HepG2 (cell line): ENCODE measurements around the gene P3R3URF. TPM values are rescaled to one million over a fixed set of nuclear protein-coding genes. Genes with fewer than 3 reads are reported as not detected.

Source experiments
- ATF3 ChIP-seq: sonication (generic); formaldehyde crosslinking; IDR thresholded peaks from 2 replicates; pipeline ENCODE4 v1.4.0; 2020; ENCODE audit warnings: missing genetic modification reagents
- BHLHE40 ChIP-seq: IDR thresholded peaks from 2 replicates; pipeline ENCODE4 v1.6.1; 2011; ENCODE audit warnings: low read length, improper control_type of control experiment
- GABPA ChIP-seq, 2 experiments: IDR thresholded peaks; 2 replicates each; pipeline ENCODE4 v1.6.1; 2011 to 2016; ENCODE audit warnings: low read depth in 2 of 2, low read length in 1 of 2, missing biosample characterization in 1 of 2, missing genetic modification characterization in 1 of 2
- HDAC1 ChIP-seq: sonication (generic); formaldehyde crosslinking; IDR thresholded peaks from 2 replicates; pipeline ENCODE4 v1.5.1; 2020; ENCODE audit warnings: mild to moderate bottlenecking, missing genetic modification reagents
- IRF2 ChIP-seq: IDR thresholded peaks from 2 replicates; pipeline ENCODE4 v1.6.1; 2018; ENCODE audit warnings: missing genetic modification reagents, missing compliant biosample characterization
- YY1 ChIP-seq: IDR thresholded peaks from 2 replicates; pipeline ENCODE4 v1.6.1; 2011; ENCODE audit warnings: low read length, low read depth, moderate library complexity, mild to moderate bottlenecking; ENCODE audit not compliant: insufficient read depth, insufficient replicate concordance
- ZNF234 ChIP-seq: sonication (generic); formaldehyde crosslinking; conservative IDR thresholded peaks from 2 replicates; pipeline ENCODE4 v1.5.1; 2020; ENCODE audit warnings: mild to moderate bottlenecking, missing genetic modification reagents
- ZNF24 ChIP-seq: fragments of 450-650 bp; IDR thresholded peaks from 2 replicates; pipeline ENCODE4 v1.6.1; 2017; ENCODE audit warnings: antibody characterized with exemption, mild to moderate bottlenecking
- ZNF34 ChIP-seq: sonication (generic); formaldehyde crosslinking; IDR thresholded peaks from 2 replicates; pipeline ENCODE4 v1.4.0; 2020; ENCODE audit warnings: mild to moderate bottlenecking, missing genetic modification reagents, borderline replicate concordance
- ZNF44 ChIP-seq: sonication (generic); formaldehyde crosslinking; IDR thresholded peaks from 2 replicates; pipeline ENCODE4 v1.5.1; 2020; ENCODE audit warnings: mild to moderate bottlenecking, missing genetic modification reagents
- ZNF652 ChIP-seq: IDR thresholded peaks from 2 replicates; pipeline ENCODE4 v1.6.1; 2016; ENCODE audit warnings: low read depth, borderline replicate concordance
- ZNF660 ChIP-seq: sonication (generic); formaldehyde crosslinking; IDR thresholded peaks from 2 replicates; pipeline ENCODE4 v1.5.1; 2020; ENCODE audit warnings: mild to moderate bottlenecking, low read depth, missing genetic modification reagents, borderline replicate concordance
- ZNF788 ChIP-seq: sonication (generic); formaldehyde crosslinking; IDR thresholded peaks from 2 replicates; pipeline ENCODE4 v1.5.0; 2020; ENCODE audit warnings: mild to moderate bottlenecking, missing genetic modification reagents, borderline replicate concordance
- polyA plus RNA-seq, 8 experiments: library from polyadenylated mRNA; depleted of rRNA in 3 of 8; stranded (reverse) in 7 of 8; unstranded in 1 of 8; fragments of >200 nt; fragmentation: Illumina TruSeq in 4 of 8; extraction: Trizol in 4 of 8; gene quantifications; 2 replicates each; pipeline versions ENCODE4 v1.2.1 to v1.2.3, GENCODE V29; 2011 to 2016; ENCODE audit warnings: low read depth in 4 of 8, missing spikeins in 1 of 8, mixed read lengths in 1 of 8; ENCODE audit not compliant: insufficient read depth in 1 of 8
- total RNA-seq, 5 experiments: library from RNA; depleted of rRNA; stranded (reverse); fragments of >200 nt; fragmentation: Illumina TruSeq; extraction: Trizol; gene quantifications; 2 replicates each; pipeline ENCODE4 v1.2.3, GENCODE V29; 2016; ENCODE audit warnings: low read depth in 1 of 5
- TF ChIP-seq, protein P1 (sequence below): sonication (generic); formaldehyde crosslinking; IDR thresholded peaks from 2 replicates; pipeline ENCODE4 v1.4.0; 2020; ENCODE audit warnings: mild to moderate bottlenecking, missing genetic modification reagents
- TF ChIP-seq, protein P2 (sequence below): sonication (generic); formaldehyde crosslinking; IDR thresholded peaks from 2 replicates; pipeline ENCODE4 v1.8.1; 2023; ENCODE audit warnings: mild to moderate bottlenecking, moderate library complexity, missing genetic modification reagents
- TF ChIP-seq, protein P3 (sequence below): sonication (generic); formaldehyde crosslinking; IDR thresholded peaks from 2 replicates; pipeline ENCODE4 v1.9.0; 2021; ENCODE audit warnings: missing genetic modification reagents, mild to moderate bottlenecking, borderline replicate concordance

The P3R3URF gene
- total and polyA plus RNA-seq, 2 of the 13 experiments (the other 11 are each of a cell fraction or from before 2014, with no cell fraction given): not detected

- TF ChIP-seq ZNF34 (CRISPR knock-in tag): 0 out of 2 replicates have a peak, but pooled peaks have one; percentile 49
- TF ChIP-seq, protein P1, sequence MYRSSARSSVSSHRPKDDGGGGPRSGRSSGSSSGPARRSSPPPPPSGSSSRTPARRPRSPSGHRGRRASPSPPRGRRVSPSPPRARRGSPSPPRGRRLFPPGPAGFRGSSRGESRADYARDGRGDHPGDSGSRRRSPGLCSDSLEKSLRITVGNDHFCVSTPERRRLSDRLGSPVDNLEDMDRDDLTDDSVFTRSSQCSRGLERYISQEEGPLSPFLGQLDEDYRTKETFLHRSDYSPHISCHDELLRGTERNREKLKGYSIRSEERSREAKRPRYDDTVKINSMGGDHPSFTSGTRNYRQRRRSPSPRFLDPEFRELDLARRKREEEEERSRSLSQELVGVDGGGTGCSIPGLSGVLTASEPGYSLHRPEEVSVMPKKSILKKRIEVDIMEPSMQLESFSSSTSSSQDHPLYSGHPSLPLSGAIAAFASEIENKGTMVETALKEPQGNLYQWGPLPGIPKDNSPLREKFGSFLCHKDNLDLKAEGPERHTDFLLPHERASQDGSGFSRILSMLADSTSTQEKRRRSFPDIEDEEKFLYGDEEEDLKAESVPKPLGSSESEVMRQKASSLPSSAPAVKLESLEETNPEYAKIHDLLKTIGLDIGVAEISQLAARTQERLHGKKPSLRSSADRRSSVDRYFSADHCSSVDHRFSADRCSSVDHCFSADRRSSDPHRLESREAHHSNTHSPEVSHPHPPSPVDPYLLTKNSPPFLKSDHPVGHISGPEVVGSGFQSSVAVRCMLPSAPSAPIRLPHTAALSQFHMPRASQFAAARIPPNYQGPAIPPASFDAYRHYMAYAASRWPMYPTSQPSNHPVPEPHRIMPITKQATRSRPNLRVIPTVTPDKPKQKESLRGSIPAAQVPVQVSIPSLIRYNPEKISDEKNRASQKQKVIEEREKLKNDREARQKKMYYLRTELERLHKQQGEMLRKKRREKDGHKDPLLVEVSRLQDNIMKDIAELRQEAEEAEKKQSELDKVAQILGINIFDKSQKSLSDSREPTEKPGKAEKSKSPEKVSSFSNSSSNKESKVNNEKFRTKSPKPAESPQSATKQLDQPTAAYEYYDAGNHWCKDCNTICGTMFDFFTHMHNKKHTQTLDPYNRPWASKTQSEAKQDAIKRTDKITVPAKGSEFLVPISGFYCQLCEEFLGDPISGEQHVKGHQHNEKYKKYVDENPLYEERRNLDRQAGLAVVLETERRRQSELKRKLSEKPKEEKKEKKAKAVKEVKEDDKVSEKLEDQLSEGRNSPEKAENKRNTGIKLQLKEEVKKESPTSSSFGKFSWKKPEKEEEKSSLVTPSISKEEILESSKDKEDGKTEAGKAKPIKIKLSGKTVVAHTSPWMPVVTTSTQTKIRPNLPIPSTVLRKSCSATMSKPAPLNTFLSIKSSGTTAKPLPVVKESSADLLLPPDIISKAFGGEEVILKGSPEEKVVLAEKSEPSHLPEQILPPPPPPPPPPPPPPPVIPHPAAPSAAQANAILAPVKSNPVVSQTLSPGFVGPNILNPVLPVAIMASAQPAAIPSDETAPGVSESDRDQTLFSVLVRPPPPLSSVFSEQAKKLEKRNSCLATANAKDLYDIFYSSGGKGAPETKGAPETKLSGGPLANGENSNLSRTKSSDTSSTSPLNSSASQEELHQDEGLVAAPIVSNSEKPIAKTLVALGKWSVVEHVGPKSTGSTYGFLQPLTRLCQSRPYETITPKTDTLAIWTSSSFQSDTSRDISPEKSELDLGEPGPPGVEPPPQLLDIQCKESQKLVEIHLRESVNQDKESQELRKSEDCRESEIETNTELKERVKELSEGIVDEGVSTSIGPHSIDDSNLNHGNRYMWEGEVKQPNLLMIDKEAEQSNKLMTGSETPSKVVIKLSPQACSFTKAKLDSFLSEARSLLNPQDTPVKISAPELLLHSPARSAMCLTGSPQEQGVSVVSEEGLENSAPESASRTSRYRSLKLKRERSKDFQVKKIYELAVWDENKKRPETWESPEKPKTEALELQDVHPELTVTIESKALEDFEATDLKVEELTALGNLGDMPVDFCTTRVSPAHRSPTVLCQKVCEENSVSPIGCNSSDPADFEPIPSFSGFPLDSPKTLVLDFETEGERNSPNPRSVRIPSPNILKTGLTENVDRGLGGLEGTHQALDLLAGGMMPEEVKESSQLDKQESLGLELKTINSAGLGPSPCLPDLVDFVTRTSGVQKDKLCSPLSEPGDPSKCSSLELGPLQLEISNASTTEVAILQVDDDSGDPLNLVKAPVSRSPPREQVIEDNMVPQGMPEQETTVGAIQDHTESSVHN (CRISPR knock-in tag): peak; percentile 88; the same call in 1 of the 2 replicates
- peak; percentile 67; the same call in 1 of the 2 replicates for TF ChIP-seq HDAC1
- TF ChIP-seq BHLHE40: peak; percentile 98
- no peak for TF ChIP-seq YY1
- TF ChIP-seq ZNF234 (CRISPR knock-in tag): 0 out of 2 replicates have a peak, but pooled peaks have one; percentile 88
- no peak; the same call in 1 of the 2 replicates for TF ChIP-seq ZNF652
- TF ChIP-seq IRF2 (CRISPR knock-in tag): peak; percentile 95; the same call in 1 of the 2 replicates
- TF ChIP-seq ZNF44: peak; percentile 95; the same call in 1 of the 2 replicates
- TF ChIP-seq ZNF660 (CRISPR knock-in tag): no peak
- TF ChIP-seq ATF3: peak; percentile 75
- TF ChIP-seq, protein P2, sequence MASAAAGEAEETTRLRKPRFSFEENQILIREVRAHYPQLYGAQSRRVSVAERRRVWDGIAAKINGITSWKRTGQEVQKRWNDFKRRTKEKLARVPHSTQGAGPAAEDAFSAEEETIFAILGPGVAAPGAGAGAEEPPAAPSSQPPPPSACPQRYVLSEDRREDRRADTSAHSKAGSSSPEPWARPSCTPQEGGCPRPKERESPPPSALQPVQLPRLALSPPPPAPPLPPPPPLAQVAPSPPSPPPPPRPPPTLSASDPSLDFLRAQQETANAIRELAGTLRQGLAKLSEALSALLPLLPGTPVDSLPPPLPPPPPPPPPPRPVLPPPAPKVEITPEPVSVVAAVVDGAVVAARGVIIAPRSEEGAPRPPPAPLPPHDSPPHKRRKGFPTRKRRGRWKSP: peak; percentile 75; the same call in 1 of the 2 replicates
- TF ChIP-seq, protein P3, sequence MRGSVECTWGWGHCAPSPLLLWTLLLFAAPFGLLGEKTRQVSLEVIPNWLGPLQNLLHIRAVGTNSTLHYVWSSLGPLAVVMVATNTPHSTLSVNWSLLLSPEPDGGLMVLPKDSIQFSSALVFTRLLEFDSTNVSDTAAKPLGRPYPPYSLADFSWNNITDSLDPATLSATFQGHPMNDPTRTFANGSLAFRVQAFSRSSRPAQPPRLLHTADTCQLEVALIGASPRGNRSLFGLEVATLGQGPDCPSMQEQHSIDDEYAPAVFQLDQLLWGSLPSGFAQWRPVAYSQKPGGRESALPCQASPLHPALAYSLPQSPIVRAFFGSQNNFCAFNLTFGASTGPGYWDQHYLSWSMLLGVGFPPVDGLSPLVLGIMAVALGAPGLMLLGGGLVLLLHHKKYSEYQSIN (CRISPR knock-in tag): no peak
- peak; percentile 88; the same call in 1 of the 2 replicates for TF ChIP-seq ZNF788 (CRISPR knock-in tag)
- peak; percentile 70; the same call in 1 of the 2 replicates for TF ChIP-seq ZNF24
- TF ChIP-seq GABPA (IDR thresholded peaks at IDR 0.05; ENCODE audit: low read depth, low read length): no peak
- peak; percentile 50; the same call in 1 of the 2 replicates for TF ChIP-seq GABPA (CRISPR knock-in tag; IDR thresholded peaks at IDR 0.05; ENCODE audit: low read depth)
Measured at GRCh38 chr1:46132529-46133180, 43.6 kb downstream of the P3R3URF start, which contains the start of gene PIK3R3 (continued).
